ENCODE results near the gene TRAPPC10. TPM values are rescaled to one million over a fixed set of nuclear protein-coding genes. Genes with fewer than 3 reads are reported as not detected.

Gene TRAPPC10, protein sequence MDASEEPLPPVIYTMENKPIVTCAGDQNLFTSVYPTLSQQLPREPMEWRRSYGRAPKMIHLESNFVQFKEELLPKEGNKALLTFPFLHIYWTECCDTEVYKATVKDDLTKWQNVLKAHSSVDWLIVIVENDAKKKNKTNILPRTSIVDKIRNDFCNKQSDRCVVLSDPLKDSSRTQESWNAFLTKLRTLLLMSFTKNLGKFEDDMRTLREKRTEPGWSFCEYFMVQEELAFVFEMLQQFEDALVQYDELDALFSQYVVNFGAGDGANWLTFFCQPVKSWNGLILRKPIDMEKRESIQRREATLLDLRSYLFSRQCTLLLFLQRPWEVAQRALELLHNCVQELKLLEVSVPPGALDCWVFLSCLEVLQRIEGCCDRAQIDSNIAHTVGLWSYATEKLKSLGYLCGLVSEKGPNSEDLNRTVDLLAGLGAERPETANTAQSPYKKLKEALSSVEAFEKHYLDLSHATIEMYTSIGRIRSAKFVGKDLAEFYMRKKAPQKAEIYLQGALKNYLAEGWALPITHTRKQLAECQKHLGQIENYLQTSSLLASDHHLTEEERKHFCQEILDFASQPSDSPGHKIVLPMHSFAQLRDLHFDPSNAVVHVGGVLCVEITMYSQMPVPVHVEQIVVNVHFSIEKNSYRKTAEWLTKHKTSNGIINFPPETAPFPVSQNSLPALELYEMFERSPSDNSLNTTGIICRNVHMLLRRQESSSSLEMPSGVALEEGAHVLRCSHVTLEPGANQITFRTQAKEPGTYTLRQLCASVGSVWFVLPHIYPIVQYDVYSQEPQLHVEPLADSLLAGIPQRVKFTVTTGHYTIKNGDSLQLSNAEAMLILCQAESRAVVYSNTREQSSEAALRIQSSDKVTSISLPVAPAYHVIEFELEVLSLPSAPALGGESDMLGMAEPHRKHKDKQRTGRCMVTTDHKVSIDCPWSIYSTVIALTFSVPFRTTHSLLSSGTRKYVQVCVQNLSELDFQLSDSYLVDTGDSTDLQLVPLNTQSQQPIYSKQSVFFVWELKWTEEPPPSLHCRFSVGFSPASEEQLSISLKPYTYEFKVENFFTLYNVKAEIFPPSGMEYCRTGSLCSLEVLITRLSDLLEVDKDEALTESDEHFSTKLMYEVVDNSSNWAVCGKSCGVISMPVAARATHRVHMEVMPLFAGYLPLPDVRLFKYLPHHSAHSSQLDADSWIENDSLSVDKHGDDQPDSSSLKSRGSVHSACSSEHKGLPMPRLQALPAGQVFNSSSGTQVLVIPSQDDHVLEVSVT
- 10 to 100 TPM; 45.9 to 47.9 TPM for total RNA-seq

DNA sequence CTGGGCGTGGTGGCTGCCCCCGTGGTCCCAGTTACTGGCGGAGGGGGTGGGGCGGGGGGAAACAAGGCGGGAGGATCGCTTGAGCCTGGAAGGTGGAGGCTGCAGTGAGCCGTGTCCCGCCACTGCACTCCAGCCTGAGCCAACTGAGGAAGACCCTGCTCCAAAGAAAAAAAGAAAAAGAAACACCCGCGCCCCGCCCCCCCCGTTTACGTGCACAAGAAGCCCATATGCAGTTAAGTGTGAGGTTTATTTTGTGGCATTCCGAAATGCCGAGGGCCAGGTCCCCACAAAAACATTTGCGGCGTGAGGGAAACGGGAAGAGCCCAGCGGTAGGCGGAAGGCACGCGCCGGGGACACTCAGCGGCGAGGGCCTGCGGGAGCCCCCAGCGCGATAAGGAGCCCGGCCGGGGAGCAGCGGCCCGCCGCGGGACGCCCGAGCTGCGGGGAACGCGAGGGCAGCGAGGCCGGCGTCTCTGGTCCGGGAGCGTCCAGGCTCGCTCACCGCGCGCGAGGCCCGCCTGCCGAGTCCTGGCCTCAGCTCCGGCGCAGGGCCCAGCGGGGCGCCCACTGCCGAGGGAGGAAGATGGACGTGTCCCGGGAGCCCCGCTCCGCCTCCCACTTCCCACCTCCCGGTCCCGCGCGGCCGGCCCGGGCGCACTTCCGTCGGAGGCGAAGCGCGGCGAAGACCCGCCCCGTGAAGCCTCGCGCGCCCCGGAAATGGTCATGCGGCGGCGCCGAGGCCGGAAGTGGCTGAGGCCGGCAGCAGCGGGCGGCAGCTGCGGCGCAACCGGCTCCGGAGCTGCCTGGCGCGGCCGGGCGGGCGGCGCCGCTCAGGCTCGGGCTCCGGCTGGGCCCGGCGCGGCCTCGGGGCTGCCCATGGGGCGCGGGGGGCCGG is at the start of gene TRAPPC10:
TRAPPC10 (plus strand) TSS at position 731 of the 895 bp plus-strand sequence. CDS start 185 bp downstream, outside the sequence.
- H3K27ac ChIP-seq: peak within 1 kb of the TSS; percentile 83 to 91
- H3K4me3 ChIP-seq: peak within 1 kb of the TSS; percentile 79
- no peaks in the 10 kb centered on the region for H3K9me3 ChIP-seq
- no peaks in the 10 kb centered on the region for H3K36me3 ChIP-seq
- ATAC-seq (ENCODE audit: insufficient number of reproducible peaks, low FRiP score, low read depth) (peak; percentile 90), DNase-seq (ENCODE audit: low spot score) (peak; percentile 27)
- peaks cover 20 to 26% of the 10 kb centered on the region in 2 donors for H3K4me1 ChIP-seq (ENCODE audit: control insufficient read depth in 1 of 2, low read depth in 2 of 2)
- no peaks in the 10 kb centered on the region for H3K27me3 ChIP-seq (replicated peaks; ENCODE audit: insufficient read depth)
- TF ChIP-seq, protein P1, sequence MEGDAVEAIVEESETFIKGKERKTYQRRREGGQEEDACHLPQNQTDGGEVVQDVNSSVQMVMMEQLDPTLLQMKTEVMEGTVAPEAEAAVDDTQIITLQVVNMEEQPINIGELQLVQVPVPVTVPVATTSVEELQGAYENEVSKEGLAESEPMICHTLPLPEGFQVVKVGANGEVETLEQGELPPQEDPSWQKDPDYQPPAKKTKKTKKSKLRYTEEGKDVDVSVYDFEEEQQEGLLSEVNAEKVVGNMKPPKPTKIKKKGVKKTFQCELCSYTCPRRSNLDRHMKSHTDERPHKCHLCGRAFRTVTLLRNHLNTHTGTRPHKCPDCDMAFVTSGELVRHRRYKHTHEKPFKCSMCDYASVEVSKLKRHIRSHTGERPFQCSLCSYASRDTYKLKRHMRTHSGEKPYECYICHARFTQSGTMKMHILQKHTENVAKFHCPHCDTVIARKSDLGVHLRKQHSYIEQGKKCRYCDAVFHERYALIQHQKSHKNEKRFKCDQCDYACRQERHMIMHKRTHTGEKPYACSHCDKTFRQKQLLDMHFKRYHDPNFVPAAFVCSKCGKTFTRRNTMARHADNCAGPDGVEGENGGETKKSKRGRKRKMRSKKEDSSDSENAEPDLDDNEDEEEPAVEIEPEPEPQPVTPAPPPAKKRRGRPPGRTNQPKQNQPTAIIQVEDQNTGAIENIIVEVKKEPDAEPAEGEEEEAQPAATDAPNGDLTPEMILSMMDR (IDR thresholded peaks at IDR 0.05): no peak

DNA sequence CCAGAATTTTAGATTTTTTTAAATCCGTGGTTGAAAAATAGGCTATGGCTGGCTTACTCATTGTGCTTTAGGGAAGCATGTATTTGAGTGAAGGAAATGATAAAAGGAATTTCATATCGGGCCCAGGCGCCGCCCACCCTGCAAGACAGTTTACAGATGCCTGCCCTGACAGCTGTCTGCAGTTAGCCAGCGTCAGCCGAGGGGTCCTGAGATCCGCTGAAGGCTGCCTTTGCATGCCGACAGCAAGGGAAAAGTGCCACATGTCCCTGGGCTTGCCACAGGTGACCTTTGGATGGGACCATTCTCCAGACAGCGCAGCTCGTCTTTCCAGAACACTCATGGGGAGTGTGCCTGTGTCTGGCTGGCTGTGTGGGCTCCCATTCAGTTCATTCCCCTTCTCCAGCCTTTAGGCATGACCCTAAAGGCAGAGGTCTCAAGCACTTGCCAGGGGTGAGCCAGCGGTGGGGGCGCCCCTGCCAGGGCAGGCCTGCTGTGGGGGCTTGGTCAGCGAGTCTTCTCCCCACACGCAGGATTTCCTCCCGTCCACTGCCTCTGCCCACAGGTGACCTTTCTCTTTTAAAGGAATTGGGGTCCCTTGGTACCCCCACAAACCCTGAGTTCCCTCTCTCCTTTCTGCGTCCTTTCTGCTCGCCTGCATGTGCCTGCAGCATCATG is 46.1 kb upstream of the TRAPPC10 start:
- DNase-seq (ENCODE audit: low spot score) (no peak), ATAC-seq (ENCODE audit: insufficient number of reproducible peaks, low FRiP score, low read depth) (no peak)
- H3K36me3 ChIP-seq: peaks cover 16% of the 10 kb centered on the region
- H3K27ac ChIP-seq: no peak overlapping the region
- TF ChIP-seq, protein P1 (IDR thresholded peaks at IDR 0.05): no peak
- no peaks in the 10 kb centered on the region for H3K9me3 ChIP-seq
- H3K4me1 ChIP-seq (ENCODE audit: control insufficient read depth in 1 of 2, low read depth in 2 of 2): no peaks in the 10 kb centered on the region
- H3K4me3 ChIP-seq: no peak overlapping the region
- H3K27me3 ChIP-seq (replicated peaks; ENCODE audit: insufficient read depth): no peaks in the 10 kb centered on the region

DNA sequence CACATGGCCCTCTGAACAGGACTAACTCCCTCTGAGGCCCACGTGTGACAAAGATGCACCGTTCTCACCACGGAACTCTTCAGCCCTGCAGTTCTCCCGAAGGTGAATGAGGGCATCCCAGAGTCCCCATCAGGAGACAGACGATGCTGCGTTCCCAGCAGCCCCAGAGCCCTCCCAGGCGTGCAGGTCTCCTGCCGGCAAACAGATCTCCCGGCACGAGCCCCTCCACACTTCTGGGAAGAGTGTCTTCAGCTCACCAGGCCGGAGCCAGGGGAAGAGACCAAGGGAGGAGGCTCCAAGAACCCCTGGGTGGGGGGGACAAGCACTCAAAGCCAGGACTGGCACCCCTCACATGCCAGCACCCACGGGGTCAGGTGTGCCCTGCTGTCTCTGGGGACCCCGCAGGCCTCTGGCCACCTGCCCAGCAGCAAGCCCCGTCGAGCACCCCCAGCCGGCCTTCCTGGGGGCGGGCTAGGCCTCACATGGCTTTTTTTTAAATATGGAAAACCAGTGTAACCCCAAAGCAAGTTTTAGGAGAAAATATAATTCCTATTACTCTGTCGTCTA is 45.1 kb upstream of the TRAPPC10 start:
- no peak for ATAC-seq (ENCODE audit: insufficient number of reproducible peaks, low FRiP score, low read depth)
- Histone ChIP-seq H3K27ac (no peak overlapping the region), H3K4me3 (no peak overlapping the region), H3K4me1 (ENCODE audit: control insufficient read depth in 1 of 2, low read depth in 2 of 2) (no peaks in the 10 kb centered on the region), H3K36me3 (peaks cover 17% of the 10 kb centered on the region), H3K9me3 (no peaks in the 10 kb centered on the region), H3K27me3 (replicated peaks; ENCODE audit: insufficient read depth) (no peaks in the 10 kb centered on the region)
- TF ChIP-seq, protein P1 (IDR thresholded peaks at IDR 0.05): no peak
- no peak for DNase-seq (ENCODE audit: low spot score)

DNA sequence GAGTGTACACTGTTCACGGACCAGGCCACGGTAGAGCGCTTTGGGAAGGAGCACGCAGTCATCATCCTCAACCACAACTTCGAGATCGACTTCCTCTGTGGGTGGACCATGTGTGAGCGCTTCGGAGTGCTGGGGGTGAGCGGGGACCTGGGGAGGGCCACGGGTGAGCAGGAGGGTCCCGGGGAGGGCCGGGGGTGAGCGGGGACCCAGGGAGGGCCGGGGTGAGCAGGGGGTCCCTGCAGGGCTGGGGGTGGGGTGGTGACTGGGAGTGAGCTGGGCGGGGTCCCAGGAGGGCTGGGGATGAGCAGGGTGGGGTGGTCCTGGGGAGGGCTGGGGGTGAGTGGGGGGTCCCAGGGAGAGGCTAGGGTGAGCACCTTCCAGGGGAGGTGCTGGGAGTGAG is 44.1 kb upstream of the TRAPPC10 start:
- no peaks in the 10 kb centered on the region for H3K4me1 ChIP-seq (ENCODE audit: control insufficient read depth in 1 of 2, low read depth in 2 of 2)
- no peaks in the 10 kb centered on the region for H3K27me3 ChIP-seq (replicated peaks; ENCODE audit: insufficient read depth)
- no peaks in the 10 kb centered on the region for H3K9me3 ChIP-seq
- H3K4me3 ChIP-seq: no peak overlapping the region
- no peak overlapping the region for H3K27ac ChIP-seq
- DNase-seq (ENCODE audit: low spot score) (no peak), ATAC-seq (ENCODE audit: insufficient number of reproducible peaks, low FRiP score, low read depth) (no peak)
- TF ChIP-seq, protein P1 (IDR thresholded peaks at IDR 0.05): no peak
- H3K36me3 ChIP-seq: peaks cover 17% of the 10 kb centered on the region
